GM18499 (cell line): ENCODE measurements around the gene SLC25A6.
"Not testable (repeated sequence)": the region's sequence is repeated elsewhere in the genome, so short reads cannot be mapped to it uniquely, and the experiment has no call there.

Source experiments
- ATAC-seq: cut with Tn5 transposase; IDR thresholded peaks from one replicate; pipeline ENCODE4 v1.9.1; 2021; ENCODE audit warnings: moderate number of reproducible peaks; ENCODE audit not compliant: insufficient read depth, unreplicated experiment

Gene SLC25A6

DNA sequence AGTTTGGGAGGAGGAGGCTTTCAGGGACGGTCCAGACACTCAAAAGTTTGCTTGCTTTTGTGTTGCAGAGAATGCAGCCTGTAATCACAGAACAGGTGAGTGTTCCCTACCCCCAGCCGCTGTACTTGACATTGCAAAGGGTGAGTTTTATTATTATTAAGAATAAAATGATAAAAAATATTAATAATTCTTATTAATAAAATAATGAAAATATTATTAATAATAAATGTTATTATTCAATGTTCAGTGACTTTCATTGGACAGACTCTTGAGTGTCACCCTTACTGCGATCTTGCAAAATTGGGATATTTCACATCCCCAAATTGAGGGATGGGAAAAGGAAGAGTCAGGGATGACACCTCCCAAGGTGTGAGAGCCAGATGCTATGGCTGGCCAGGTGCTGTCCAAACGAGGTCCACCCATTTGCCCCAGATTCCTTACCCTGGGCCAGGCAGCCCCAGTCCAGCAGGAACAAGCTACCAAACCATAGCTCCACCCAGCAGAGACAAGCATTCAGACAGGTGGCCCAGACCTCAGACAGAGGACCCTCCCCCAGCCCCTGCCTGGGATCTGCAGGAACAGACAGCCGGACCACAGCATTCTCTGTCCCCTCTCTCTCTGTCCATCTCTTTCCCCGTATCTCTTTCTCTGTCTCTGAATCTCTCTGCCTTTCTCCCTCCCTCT is 33.0 kb downstream of the SLC25A6 start:
- no peak for ATAC-seq

DNA sequence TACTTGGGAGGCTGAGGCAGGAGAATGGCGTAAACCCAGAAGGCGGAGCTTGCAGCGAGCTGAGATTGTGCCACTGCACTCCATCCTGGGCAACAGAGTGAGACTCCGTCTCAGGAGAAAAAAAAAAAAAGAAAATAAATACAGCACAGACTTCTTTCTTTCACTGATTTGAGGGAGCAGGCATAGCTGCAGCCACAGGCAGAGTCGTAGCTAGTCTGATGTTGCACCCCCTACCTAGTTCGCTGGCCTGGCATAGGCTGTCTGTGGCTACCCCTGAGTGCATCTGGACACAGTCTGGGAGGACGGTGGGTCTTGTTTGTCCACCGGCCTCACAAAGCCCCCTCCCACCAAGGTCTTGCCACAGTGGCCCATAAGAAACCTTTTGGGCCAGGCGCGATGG is 33.9 kb downstream of the SLC25A6 start:
- no peak for ATAC-seq

- no peak for ATAC-seq
Observed at GRCh38 chrX:1355131-1356046, 36.5 kb downstream of the SLC25A6 start.

DNA sequence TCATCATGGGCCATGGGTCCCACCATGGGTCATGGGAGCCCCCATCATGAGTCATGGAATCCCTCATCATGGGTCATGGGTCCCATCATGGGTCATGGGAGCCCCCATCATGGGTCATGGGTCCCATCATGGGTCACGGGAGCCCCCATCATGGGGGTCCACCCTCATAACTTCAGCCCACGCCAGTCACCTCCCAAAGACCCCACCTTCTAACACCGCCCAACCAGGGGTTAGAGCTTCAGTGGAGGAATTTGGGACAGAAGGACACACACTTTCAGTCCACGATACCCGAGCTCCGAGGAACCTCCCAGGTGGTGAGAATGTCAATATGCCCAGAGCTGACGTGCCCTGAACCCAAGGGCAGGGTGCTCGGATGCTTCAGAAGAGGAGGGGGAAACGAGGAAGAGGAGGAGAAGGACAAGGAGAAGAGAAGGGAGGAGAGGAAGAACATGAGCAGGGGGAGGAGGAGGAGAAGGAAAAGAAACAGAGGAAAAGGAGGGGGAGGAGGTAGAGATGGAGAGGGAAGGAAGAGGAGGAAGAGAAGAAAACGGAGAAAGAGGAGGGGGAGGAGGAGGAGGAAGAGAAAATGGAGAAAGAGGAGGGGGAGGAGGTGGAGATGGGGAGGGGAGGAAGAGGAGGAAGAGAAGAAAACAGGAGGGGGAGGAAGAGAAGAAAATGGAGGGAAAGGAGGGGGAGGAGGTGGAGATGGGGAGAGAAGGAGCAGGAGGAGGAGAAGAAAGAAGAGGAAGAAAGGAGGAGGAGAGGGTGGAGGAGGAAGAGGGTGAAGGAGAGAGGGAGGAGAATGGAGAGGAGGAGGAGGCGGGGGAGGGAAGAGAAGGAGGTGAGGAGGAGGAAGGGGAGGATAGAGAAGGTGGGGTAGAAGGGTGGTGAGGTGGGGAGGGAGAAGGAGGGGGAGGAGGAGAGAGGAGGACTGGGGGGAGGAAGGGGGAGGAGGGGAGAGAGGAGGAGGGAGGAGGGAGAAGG is 37.6 kb downstream of the SLC25A6 start:
- ATAC-seq = no peak

GRCh38 chrX:1351981-1352714 is 39.8 kb downstream of the SLC25A6 start:
- no peak for ATAC-seq

- not testable (repeated sequence) for ATAC-seq
Observed at GRCh38 chrX:1349606-1350005, 42.3 kb downstream of the SLC25A6 start.

DNA sequence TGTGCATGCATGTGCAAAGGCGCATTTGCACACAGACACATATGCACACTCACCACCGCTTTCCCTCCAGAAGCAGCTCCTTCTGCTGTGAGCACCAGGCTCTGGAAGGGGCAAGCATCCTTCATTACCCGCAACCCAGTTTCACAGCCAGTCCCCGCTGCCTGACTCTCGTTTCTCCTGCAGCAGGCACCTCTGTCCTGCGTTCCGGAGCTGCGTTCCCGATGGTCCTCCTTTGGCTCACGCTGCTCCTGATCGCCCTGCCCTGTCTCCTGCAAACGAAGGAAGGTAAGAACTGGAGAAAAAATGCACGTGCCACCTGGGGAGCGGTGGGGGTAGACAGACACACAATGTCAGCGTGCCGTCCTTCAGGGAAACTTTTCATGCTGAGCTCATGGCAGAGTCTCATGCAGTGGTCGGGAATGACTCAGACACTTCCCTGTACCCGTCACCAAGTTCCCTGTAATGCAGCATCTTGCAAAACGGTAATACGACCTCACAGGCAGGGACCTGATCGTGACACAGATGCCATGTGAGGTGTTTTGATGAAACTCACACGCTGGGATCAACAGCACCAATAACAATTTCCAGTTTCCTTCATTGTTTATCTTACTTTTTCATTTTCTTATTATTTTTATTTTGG is 50.2 kb downstream of the SLC25A6 start:
- no peak for ATAC-seq

GRCh38 chrX:1336948-1337779 is 54.7 kb downstream of the SLC25A6 start:
- ATAC-seq = no peak

- no peak for ATAC-seq
Observed at GRCh38 chrX:1336331-1336943, 55.5 kb downstream of the SLC25A6 start, which contains the start of gene IL3RA. Gene IL3RA, plus strand, starts transcription at chrX:1336785. Its CDS starts 4,981 bp downstream, at chrX:1341766.
